ENCODE results near the gene OR11L1.

OR11L1 gene

GRCh38 chr1:247841796-247842195 lies at the start of gene OR11L1:
TSS of gene OR11L1 (minus strand) at chr1:247841896. CDS start at chr1:247841896, 0 bp downstream.
- DNase-seq: no peak

GRCh38 chr1:247884797-247885413 lies 43.2 kb upstream of the OR11L1 start:
- no peak for DNase-seq

- no peak for DNase-seq
These were observed 41.6 kb upstream of the OR11L1 start for GRCh38 chr1:247883346-247883745.

GRCh38 chr1:247865416-247865815 lies 23.7 kb upstream of the OR11L1 start:
- DNase-seq: no peak

- no peak for DNase-seq
These were observed 22.9 kb upstream of the OR11L1 start for GRCh38 chr1:247864644-247865043.

GRCh38 chr1:247862756-247863155 lies 21.1 kb upstream of the OR11L1 start:
- no peak for DNase-seq

GRCh38 chr1:247857985-247858619 lies 16.4 kb upstream of the OR11L1 start:
- no peak for DNase-seq

- DNase-seq: peak; percentile 64
These were observed 15.6 kb upstream of the OR11L1 start, which contains the start of gene TRIM58 for GRCh38 chr1:247857069-247857984. TSS of gene TRIM58 (plus strand) at chr1:247857187. CDS start at chr1:247857247, 60 bp downstream.

- DNase-seq: no peak
These were observed 14.2 kb upstream of the OR11L1 start for GRCh38 chr1:247855911-247856310.

GRCh38 chr1:247854899-247855545 lies 13.3 kb upstream of the OR11L1 start:
- peak; percentile 40 for DNase-seq

GRCh38 chr1:247849616-247850015 lies 7.9 kb upstream of the OR11L1 start:
- no peak for DNase-seq

- no peak for DNase-seq
These were observed 6.7 kb upstream of the OR11L1 start for GRCh38 chr1:247848346-247848745.

- DNase-seq: no peak
These were observed 4.0 kb upstream of the OR11L1 start for GRCh38 chr1:247845693-247846017.

GRCh38 chr1:247845011-247845692 lies 3.5 kb upstream of the OR11L1 start:
- no peak for DNase-seq

- DNase-seq: no peak
These were observed 1.7 kb upstream of the OR11L1 start for GRCh38 chr1:247843411-247843810.

GRCh38 chr1:247840818-247841217 lies 878 bp downstream of the OR11L1 start:
- no peak for DNase-seq

GRCh38 chr1:247833601-247834000 lies 8.1 kb downstream of the OR11L1 start:
- DNase-seq: no peak

- no peak for DNase-seq
These were observed 12.0 kb downstream of the OR11L1 start for GRCh38 chr1:247829656-247830055.

GRCh38 chr1:247825362-247825761 lies 16.3 kb downstream of the OR11L1 start:
- DNase-seq: no peak

GRCh38 chr1:247824023-247824422 lies 17.7 kb downstream of the OR11L1 start, which contains the start of gene OR14A16:
TSS of gene OR14A16 (minus strand) at chr1:247824119. CDS start at chr1:247815729, 8,390 bp downstream.
- no peak for DNase-seq

- no peak for DNase-seq
These were observed 19.6 kb downstream of the OR11L1 start for GRCh38 chr1:247822060-247822459.

GRCh38 chr1:247812637-247813036 lies 29.1 kb downstream of the OR11L1 start:
- DNase-seq: no peak

Data from femur (tissue), 1 donor.